OCI-LY3 (cell line): ENCODE results near the gene EIF4G2.

Experiments
- CTCF ChIP-seq: fragments of 200-600, 300-600 bp; sonication (generic); IDR thresholded peaks from 2 replicates; pipeline ENCODE4 v1.5.1; 2014; ENCODE audit warnings: antibody characterized with exemption, low read length, low read depth
- EZH2phosphoT487 ChIP-seq: fragments of 200-600 bp; shearing (Covaris generic); IDR thresholded peaks from 2 replicates; pipeline ENCODE4 v1.6.1; 2018; ENCODE audit warnings: antibody characterized with exemption, mixed run types, low read depth

- TF ChIP-seq CTCF (no peak), EZH2phosphoT487 (no peak)
Measured at GRCh38 chr11:10762185-10762584, 46.5 kb downstream of the EIF4G2 start.
